NCI-H2029 (cell line): ENCODE measurements around the gene PGLYRP1.
A peak's percentile ranks its signal among the peaks of the same experiment; 100 is the strongest.

Source experiments
- DNase-seq: peaks from one replicate; lab custom pipeline; 2025; lab: John Stamatoyannopoulos, UW

Gene PGLYRP1

DNA sequence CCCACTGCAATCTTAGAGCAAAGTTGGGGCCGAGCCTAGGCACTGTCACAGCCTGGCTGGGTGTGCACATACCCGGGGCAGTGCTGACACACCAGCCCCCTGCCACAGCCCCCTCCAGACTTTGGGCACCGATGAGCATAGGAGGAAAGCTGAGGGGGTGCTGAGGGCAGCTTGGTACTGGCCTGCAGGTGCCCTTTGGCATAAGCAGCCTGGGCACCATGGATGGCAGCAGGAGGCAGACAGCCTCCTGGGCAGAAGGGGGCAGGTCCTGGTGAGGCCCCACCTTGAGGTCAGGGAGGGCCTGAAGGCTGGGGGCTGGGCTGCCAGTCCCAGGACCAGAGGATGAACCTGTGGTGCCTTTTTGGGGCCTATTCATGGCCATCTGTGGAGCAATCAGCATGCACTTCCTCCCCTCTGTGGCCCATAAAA lies 9.8 kb upstream of the PGLYRP1 start:
- no peak for DNase-seq

DNA sequence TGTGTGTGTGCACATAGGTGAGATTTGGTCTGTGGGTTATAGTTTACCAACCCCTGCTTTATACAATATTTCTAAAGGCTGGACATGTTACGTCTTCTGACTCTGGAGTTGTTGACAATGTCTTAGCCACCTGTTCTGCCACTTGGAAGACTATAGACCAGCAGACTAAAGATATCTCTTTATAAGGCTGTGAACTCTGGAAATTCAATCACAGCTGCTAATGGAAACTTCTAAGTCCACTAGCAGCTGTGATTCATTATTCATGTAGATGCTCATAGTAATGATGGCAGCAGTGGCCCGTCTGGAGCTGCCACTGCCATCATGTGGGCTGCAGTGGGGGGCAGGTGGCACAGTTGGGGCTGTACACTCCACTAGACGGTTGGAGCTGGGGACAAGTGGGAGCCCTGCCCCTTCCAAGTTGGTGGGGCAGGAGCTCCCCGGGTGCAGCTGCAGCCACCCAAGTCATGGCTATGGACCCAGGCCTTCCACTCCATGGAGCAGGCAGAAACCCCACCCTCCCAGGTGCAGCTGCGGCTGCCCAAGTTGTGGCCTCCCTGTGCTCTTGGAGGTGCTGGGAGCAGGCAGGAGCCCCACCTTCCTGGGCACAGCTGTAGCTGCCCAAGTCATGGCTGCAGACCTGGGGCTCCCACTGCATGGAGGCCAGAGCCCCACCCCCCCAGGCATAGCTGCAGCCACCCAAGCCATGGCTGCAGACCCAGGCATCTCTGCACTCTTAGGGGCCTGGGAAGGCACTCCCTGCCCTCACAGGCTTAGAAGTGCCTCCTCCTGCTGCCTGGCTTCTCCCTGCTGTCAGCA lies 9.1 kb upstream of the PGLYRP1 start:
- DNase-seq = no peak

DNA sequence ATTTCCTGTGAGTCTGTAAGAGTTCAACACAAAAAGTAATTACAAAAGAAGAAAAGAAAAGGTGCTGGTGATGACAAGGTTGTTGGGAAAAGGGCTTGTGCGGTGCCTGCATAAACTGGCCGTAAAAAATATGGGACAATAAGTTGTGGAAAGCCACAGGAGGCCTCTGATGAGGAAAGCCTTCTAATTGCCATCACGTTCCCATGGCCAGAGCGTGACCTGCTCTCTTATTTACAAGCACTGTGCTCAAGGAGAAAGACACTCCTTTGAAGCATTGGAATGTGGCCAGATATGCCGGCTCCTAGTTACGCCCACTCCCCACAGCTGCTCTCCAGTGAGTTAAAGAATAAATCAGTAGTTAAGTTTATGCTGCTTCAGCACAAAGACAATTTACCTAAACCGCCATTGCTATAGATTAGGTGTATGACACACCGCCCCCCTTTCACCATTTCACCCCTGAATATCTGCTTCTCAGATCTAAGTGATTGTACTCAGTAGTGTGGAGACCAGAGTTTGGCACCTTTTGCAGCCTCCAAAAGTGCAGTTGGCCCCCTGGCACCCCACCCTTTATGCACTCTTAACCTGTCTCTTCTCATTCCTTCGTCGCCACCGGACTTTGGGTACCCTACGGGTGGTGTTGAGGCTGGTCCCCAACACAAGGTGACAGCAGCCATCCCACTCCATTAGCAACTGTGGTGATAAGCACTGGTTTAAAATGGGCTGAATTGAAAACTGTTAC lies 8.1 kb upstream of the PGLYRP1 start:
- no peak for DNase-seq

DNA sequence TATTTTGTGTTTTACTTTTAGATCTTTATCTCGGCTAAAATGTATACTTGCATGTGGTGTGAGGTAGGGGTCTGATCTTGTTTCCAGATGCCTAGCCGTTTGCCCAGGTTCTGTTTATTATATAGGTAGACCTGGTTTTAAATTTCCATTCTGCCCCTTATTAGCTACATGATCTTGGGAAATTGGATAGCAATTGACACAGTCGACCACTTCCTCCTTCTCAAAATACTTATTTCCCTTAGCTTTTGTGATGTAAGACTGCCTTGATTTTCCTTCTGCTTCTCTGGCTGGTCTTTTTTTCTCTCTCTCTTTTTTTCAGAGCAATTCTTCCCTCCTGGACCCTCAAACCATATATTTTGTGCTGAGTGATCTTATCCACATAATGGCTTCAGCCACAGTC lies 3.0 kb upstream of the PGLYRP1 start:
- no peak for DNase-seq

DNA sequence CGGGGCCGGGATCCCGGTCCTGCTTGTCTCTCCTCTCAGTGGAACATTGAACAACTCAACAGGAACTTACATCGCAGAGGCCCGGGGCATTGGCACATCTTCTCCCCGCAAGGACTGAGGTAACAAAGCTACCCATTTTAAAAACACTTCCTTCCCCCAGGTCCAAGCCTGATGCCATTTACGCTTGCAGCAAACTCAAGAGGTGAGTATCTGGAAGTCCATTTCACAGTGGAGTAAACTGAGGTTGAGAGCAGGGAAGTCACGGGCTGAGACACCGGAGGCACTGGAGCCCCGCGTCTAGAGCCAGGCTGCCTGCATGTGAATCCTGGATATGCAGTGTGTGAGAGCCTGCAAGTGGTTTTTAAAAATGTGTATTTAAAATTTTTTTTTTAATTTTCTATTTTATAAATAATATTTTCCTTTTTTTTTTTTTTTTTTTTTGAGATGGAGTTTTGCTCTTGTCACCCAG lies 492 bp upstream of the PGLYRP1 start:
- DNase-seq = no peak

DNA sequence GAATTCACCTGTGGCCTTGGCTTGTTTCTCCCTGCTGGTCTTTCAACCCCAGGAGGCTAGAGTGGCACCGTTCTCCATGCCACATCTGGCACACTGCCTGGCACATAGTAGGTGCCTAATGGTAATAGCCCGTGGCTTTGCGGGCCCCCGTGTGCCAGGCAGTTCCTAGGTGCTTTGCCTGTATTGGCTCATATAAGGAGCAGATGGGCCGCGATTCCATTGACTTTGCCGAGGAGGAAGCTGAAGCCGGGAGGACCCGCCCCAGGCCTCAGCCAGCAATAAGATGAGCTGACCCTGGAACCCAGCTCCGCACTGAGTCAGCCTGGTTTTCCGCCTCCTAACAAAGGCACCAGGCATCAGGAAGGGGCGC lies 807 bp downstream of the PGLYRP1 start:
- DNase-seq = no peak

DNA sequence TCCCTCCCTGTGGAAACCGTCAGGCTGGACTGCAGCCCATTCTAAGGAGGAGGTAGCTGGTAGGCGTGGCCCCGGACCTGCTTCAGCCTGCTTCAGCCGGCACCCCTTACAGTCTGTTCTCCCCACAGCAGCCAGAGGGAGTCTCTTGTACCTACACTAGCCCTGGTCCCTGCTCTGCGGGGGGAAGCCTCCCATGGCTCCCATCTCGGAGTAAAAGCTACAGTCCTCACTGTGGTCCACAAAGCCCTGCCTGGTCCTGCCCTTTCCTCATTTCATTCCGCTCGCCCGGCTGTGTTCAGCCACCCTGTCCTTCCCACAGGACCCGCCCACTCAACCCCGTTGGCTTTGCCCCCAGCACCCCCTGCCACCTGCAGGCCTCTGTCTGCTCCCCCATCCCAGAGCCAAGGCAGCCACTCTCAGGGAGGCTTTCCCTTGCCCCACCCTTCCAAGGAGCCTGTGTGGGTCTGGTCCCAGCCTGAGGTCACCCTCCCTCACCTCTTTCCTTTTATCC lies 1.3 kb downstream of the PGLYRP1 start:
- DNase-seq = peak; percentile 66

DNA sequence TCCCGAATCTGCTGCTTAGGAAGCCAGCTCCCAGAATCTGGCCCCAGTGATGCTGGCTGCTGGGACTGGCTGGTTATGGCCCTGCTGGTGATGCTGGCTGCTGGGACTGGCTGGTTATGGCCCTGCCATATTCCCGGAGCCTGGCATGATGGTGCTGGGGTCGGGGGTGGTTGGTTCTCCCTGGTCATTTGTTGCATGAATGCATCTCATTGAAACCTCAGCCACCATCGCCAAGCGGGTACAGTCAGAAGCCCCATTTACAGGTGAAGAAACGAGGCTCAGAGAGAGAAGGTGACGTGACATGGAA lies 2.1 kb downstream of the PGLYRP1 start:
- no peak for DNase-seq

DNA sequence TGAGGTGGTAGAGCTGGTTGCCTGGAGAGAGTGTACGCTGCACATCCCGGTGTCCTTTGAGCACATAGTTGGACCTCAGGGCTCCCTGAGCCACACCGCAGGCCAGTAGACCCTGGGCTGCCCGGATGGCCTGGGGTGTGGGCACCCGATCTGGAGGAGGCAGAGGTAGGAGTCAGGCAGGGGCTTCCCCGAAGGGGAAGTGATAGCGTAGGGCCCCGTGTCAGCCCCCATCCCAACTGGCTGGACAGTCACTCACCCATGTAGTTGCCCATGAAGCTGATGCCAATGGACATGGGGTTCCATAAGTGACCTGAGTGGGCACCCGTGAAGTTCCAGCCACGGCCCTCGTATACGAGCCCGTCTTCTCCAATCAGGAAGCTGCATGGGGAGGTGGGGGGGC lies 3.6 kb downstream of the PGLYRP1 start:
- no peak for DNase-seq

DNA sequence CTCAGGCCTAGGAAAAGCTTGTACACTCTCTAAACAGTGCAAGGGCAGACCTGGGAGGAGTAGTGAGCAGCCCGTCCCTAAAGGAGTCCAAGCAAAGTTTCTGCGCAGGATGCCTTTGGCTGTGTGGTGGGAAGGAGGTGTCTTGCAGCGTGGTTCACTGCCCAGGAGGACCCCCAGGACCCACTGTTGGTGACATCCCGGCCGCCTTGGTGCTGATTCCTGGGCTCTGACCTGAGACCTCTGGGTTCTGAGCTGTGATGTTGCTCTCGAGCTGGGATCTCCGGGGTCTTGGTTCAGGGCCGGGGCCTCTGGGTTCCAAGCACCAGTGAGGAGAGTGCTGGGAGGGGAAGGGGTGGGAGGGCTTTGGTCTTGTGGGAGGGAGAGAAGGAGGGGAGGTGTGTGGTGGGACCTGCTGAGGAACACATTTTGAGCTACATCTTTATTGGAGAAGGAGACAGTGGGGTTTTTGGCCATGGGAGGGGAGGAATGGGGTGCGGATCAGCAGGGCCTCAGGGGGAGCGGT lies 4.1 kb downstream of the PGLYRP1 start:
- no peak for DNase-seq

DNA sequence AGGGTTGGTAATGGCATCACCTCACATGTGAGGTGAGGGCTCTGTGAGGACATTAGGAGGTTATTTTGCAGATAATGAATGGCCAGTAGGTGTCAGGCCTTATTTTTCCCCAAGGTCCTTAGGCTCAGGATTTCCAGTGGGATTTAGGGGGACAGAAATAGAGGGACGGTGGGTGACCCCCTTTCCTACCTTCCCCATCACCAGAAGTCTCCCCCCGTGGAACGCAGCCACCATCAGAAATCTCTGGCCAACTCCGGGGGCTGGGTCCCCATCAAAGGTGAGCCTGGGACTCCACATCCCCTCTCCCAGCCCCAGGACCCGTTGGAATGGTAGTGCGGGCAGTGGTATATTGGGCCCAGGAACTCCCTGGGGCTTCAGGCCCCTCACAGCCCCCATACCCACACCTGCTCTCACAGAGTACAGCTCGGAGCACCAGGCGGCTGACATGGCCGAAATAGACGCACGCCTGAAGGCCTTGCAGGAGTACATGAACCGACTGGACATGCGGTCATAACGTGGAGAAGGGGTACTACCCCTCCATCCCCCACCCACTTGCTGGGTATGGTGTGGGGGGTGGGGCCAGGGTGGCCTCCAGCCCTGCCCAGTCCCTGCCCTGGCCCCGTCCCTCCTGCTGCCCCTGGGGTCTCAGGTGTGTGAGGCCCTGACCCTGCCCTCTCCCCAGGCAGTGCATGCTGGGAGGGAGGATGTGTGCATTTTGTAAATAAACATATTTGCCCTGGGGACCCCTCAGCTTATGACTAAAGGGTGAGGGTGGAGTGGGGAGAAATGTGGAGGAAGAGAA lies 4.8 kb downstream of the PGLYRP1 start:
- DNase-seq = no peak

DNA sequence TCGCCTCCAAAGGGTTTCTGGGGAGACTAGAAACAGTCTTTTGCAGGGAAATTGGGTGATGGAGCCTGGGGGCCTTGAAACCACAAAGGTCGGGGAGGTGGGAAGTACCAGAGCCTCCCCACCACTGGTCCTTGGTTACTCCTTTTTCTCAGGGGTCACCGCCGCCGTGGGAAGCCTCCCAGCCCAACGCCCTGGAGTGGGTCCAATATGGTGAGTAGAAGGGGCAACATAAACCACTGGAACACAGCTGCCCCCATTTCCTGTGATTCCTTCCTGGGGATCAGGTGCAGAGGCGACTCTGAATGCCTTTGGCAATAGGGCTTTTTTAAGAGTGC lies 5.8 kb downstream of the PGLYRP1 start:
- no peak for DNase-seq

DNA sequence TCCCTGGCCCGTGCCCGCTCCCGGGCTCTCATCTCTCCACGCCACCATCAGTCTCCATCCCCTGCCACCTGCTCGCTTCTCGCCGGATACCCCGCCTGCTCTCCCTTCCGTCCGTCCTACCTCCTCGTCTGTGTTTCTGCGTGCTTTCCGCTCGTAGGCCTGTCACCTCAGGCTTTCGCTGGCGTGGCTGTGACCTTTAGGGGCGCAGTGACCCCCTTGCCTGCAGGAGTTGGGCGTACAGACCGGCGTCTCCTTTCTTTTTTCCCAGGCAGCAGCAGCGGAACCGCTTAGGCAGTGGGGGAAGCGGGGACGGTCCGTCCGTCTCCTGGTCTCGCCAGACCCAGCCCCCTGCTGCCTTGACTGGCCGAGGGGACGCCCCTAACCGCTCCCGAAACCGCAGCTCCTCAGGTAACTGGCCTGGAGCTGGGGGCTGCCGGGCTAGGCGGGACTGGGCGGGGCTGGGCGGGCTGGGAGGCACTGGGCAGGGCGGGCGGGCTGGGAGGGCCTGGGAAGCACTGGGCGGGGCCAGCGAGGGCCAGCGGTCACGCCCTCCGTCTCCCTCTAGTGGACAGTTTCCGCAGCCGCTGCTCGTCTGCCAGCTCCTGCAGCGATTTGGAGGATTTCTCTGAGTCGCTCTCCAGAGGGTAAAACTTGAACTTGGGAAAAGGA lies 6.3 kb downstream of the PGLYRP1 start:
- peak; percentile 82 for DNase-seq

DNA sequence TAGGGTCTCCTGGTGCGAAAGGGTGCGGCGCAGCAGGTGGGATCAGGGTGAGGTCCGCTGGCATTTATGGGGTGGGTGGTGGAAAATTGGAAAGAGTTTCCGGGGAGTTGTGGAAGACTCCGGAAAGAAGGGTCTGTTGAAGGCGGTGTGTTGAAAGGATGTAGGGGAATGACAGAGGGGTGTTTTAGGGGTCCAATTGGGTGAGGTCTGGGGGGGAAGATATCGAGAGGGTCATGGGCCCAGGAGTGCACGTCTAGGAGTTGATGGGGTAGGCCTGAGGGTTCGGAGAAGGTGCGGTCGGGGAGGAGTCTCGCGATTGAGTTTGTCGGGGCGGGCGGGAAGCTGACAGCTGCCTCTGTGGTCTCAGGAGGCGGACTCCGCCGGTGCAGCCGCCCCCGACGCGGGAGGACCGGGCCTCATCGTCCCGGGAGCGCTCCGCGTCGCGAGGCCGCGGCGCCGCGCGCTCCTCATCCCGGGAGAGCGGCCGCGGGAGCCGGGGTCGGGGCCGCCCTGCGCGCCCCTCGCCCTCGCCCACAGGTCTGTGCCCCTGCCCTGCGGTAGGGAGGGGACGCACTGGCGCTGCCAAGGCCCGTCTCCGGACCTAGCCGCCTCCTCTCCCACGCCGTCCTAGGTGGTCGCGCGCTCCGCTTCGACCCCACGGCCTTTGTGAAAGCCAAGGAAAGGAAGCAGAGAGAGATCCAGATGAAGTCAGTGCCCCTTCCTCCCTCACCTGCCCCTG lies 7.0 kb downstream of the PGLYRP1 start:
- peak; percentile 38 for DNase-seq

DNA sequence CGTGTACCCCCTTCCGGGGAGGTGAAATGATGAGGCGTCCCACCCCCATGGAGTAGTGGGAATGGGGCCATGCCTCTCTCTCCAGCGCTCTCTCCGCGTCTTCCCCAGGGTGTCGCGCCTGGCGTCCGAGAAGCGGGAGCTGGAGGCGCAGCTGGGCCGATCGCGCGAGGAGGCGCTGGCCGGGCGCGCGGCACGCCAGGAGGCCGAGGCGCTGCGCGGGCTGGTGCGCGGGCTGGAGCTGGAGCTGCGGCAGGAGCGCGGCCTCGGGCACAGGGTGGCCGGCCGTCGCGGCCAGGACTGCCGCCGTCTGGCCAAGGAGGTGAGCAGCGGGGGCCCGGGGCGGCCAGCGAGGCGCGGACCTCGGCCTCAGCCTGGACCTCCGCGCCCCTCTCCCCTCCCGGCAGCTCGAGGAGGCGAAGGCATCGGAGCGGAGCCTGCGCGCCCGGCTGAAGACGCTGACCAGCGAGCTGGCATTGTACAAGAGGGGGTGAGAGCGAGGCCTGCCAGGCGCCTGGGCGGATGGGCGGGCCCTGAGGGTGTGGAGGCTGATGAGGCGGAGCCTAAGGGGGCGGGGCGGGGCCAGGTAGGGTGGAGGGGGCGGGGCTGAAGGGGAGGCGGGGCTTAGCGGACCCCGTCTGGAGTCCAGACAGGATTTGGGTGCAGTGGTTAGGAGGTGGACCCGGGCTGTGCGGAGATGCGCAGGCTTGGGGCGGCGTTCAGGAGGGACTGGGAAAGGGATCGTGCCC lies 7.7 kb downstream of the PGLYRP1 start:
- peak; percentile 92 for DNase-seq

DNA sequence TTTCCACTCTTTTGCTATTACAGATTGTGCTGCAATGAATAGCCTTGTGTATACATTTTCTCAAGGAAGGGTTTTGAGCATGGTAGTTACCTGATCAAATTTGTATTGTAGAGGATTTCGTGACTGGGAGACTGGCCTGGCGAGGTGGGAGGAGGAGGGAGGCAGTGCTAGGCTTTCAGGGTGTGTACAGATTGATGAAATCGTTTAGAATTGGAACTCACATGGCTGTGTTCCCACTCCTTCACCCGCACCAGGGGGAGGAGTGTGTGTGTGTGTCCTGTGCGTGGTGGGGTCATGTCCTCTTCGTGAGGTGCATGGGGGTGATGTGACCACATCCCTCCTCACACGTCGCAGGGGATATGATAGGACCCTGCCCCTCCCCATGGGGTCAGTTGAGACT lies 8.3 kb downstream of the PGLYRP1 start:
- no peak for DNase-seq

DNA sequence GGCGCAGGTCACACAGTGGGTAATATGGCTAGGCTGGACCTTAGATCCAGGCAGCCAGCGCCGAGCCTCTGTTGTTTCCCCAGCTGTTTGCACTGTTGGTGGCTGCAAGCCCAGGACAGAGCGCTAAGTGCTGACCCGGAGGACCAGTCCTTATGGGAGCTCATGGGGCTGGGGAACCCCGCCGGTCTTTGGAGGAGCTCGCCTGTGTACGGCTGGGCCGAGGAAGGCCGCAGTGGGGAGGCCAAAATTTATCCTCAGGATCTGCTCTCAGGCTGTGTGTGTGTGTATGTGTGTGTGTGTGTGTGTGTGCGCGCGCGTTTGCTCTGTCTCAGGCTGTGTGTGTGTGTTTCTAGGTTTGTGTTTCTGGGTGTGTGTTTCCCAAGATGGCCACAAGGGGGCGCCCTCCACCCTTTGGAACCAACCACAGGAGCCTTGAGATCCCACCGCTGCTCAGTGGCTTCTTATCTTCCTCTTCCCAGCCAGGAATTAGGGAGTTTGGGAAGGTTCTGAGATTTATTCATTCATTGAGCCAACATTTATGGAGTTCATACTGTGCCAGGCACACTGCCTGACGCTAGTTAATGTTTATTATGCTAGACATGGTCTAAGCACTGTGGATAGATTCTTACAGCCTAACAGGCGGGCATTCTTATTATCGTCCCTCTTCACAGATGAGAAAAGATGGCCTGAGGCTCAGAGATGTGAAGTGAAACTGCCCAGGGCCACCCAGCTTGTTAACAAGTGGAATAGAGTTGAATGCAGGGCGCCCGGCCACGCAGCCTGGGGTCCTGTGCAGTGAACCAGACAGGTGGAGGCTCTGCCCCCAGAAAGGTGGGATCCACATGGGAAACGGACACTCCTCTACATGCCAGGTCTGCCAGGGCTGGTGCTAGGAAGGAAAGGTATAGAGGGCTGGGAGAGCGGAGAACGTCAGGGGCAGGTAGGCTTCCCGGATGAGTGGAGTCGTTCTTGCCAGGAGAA lies 13.0 kb downstream of the PGLYRP1 start:
- DNase-seq = peak; percentile 47

DNA sequence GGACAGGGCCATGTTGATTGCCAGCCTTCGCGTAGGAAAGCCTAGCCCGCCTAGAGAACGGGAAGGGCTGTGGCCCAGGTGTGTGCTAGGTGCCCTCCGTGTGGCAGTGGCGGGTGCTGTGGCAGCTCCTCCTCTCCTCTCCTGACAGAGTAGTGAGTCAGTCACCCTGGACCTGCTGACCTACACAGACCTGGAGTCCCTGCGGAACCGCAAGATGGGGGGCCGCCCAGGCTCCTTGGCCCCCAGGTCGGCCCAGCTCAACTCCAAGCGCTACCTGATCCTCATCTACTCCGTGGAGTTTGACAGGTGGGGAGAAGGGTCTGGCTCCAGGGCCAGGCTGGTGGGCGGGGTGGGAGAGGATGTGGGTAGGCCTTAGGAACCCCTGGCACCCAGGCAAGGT lies 16.4 kb downstream of the PGLYRP1 start:
- DNase-seq = no peak

DNA sequence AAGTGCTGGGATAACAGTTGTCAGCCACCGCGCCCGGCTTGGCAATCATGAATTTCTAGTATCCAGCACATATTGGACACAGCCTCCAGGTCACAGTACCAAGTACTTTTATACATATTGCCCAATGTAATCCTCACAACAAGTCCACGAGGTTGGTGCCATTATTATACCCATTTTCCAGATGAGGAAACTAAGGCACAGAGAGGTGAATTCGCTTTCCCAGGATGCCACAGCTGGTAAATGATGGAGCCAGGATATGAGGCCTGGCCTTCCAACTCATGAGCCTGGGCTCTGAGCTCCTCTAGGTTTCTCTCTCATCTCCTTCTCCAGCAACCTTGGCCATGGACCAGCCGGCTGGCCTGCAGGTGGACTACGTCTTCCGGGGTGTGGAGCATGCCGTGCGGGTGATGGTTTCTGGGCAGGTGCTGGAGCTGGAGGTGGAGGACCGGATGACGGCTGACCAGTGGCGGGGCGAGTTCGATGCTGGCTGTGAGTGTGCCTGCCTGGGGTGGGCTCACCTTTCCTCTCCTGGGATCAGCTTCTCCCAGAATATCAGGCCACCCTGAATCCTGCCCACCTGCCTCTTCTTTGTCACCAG lies 20.1 kb downstream of the PGLYRP1 start:
- no peak for DNase-seq
